ENCODE results near the gene NSF. TPM values are rescaled to one million over a fixed set of nuclear protein-coding genes. Genes with fewer than 3 reads are reported as not detected.
"Not testable (repeated sequence)": the region's sequence is repeated elsewhere in the genome, so short reads cannot be mapped to it uniquely, and the experiment has no call there.

Gene NSF
- total and polyA plus RNA-seq, 3 experiments from 2014 or later, result 22.7 to 43.0 (median 37.7) TPM

DNA sequence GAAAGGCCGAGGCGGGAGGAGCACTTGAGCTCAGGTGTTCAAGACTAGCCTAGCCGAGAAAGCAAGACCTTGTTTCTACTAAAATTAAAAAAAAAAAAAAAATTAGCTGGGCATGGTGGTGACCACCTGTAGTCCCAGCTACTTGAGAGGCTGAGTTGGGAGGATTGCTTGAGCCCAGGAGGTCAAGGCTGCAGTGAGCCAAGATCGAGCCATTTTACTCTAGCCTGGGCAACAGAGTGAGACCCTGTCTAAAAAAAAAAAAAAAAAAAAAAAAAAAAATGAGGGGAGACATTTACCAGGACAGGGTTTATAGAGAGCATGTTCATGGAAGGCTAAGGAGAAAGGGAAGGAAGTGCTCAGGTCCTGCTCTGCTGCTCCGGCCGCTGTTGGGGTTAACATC, 202.6 kb downstream of the NSF start:
- H3K27ac Mint-ChIP-seq; H3K9me3 ChIP-seq (ENCODE audit: low read length); H3K27me3 ChIP-seq (ENCODE audit: insufficient read depth, low read length, poor library complexity, severe bottlenecking); H3K4me1 Mint-ChIP-seq; H3K4me3 ChIP-seq (ENCODE audit: low read length); CTCF ChIA-PET; H3K4me1 ChIP-seq (ENCODE audit: insufficient read depth, low read length); H3K36me3 ChIP-seq (ENCODE audit: insufficient read depth, low read length); H3K9me3 Mint-ChIP-seq; H3K36me3 Mint-ChIP-seq; H3K4me3 Mint-ChIP-seq; DNase-seq; POLR2A ChIA-PET; H3K27ac ChIP-seq (ENCODE audit: low read depth, low read length): not testable (repeated sequence)
- peaks cover 18 to 49% of the 10 kb centered on the region in 2 donors for H3K27me3 Mint-ChIP-seq

DNA sequence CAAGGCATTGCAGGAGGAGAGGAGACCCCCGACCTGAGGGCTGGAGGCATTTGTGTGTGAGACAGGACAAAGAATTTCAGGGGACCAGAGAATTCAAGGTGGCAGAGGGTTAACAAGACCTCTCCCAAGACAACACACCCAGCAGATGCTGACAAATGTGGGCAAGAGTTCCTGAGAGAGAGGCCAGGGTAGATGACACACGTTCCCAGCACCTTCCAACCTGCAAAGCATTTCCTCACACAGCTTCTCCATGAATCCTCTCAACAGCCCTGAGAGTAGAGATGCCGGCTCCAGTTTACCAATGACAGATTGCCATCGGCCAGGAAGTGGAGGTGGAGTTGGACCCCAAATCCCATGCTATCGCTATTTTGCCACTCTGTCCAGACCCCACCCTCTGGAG, 203.1 kb downstream of the NSF start:
- ChIA-PET CTCF (no interaction called here), POLR2A (no interaction called here)
- Mint-ChIP-seq H3K27ac (no peak overlapping the region), H3K36me3 (no peaks in the 10 kb centered on the region), H3K27me3 (peaks cover 18 to 49% of the 10 kb centered on the region in 2 donors), H3K4me1 (no peaks in the 10 kb centered on the region), H3K9me3 (peaks cover 0 to 2% (median 0%) of the 10 kb centered on the region in 5 donors), H3K4me3 (no peak overlapping the region)
- Histone ChIP-seq H3K36me3 (ENCODE audit: insufficient read depth, low read length) (no peaks in the 10 kb centered on the region), H3K27ac (ENCODE audit: low read depth, low read length) (no peak overlapping the region), H3K4me1 (ENCODE audit: insufficient read depth, low read length) (no peaks in the 10 kb centered on the region), H3K27me3 (ENCODE audit: insufficient read depth, low read length, poor library complexity, severe bottlenecking) (no peaks in the 10 kb centered on the region), H3K4me3 (ENCODE audit: low read length) (no peak overlapping the region), H3K9me3 (ENCODE audit: low read length) (no peaks in the 10 kb centered on the region)
- DNase-seq, result no peak

DNA sequence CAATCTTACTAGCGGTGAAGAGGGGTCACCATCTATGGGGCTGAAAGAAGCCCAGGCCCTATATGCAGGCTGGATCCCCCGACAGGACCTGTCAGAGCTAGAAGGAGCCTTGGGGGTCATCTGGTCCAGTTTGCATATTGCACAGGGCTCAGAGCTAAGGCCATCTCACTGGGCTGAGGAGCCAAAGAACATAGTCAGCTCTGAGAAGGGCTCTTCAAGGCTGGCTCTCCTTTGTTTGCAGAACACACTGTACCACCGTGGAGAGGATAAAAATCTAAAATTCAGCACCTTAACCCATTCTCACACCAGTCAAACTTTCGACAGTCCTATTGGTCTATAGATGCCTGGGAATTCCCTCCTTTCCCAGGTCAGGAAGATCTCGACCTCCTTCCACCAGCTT, 203.8 kb downstream of the NSF start:
- no peak overlapping the region for H3K4me3 Mint-ChIP-seq
- DNase-seq, result no peak
- H3K27me3 Mint-ChIP-seq, result peaks cover 16 to 45% of the 10 kb centered on the region in 2 donors
- ChIA-PET CTCF (no interaction called here), POLR2A (no interaction called here)
- no peaks in the 10 kb centered on the region for H3K4me1 Mint-ChIP-seq
- no peaks in the 10 kb centered on the region for H3K36me3 Mint-ChIP-seq
- no peak overlapping the region for H3K27ac Mint-ChIP-seq
- no peaks in the 10 kb centered on the region for H3K4me1 ChIP-seq (ENCODE audit: insufficient read depth, low read length)
- no peak overlapping the region for H3K4me3 ChIP-seq (ENCODE audit: low read length)
- H3K27ac ChIP-seq (ENCODE audit: low read depth, low read length), result no peak overlapping the region
- no peaks in the 10 kb centered on the region for H3K9me3 ChIP-seq (ENCODE audit: low read length)
- no peaks in the 10 kb centered on the region for H3K36me3 ChIP-seq (ENCODE audit: insufficient read depth, low read length)
- H3K27me3 ChIP-seq (ENCODE audit: insufficient read depth, low read length, poor library complexity, severe bottlenecking), result no peaks in the 10 kb centered on the region
- H3K9me3 Mint-ChIP-seq, result peaks cover 0 to 2% (median 0%) of the 10 kb centered on the region in 5 donors

DNA sequence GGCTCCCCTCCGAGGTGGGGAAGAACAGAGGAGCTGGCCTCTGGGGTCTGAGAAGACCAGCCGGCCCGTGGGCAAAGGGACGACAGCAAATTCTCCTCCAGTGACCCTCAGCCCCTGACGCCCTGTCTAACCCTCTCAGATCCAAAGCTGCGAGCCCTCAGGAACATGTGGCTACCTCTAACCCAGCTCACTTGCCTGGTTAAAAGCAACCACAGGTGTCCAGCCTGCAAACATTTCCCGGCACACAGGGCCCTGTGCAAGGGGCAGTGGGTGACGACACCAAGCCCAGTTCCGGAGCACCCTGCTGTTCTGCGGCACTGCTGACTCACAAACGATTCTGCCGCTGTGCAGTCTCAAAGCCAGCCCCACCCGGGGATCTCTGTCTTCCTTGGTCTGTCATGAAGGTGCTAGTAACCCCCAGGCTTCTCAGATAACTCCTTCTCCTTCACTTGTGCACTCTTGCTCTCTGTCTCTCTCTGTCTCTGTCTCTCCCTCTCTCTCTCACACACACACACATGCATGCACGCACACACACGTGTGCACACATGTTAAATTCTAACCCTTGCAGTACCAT, 205.0 kb downstream of the NSF start:
- Mint-ChIP-seq H3K36me3 (no peaks in the 10 kb centered on the region), H3K4me3 (no peak overlapping the region), H3K4me1 (no peaks in the 10 kb centered on the region), H3K27me3 (peaks cover 11 to 45% of the 10 kb centered on the region in 2 donors), H3K9me3 (no peaks in the 10 kb centered on the region), H3K27ac (no peak overlapping the region)
- H3K36me3 ChIP-seq (ENCODE audit: insufficient read depth, low read length), result no peaks in the 10 kb centered on the region
- H3K9me3 ChIP-seq (ENCODE audit: low read length), result no peaks in the 10 kb centered on the region
- DNase-seq, result no peak
- ChIA-PET POLR2A (no interaction called here), CTCF (no interaction called here)
- no peaks in the 10 kb centered on the region for H3K4me1 ChIP-seq (ENCODE audit: insufficient read depth, low read length)
- no peak overlapping the region for H3K4me3 ChIP-seq (ENCODE audit: low read length)
- H3K27me3 ChIP-seq (ENCODE audit: insufficient read depth, low read length, poor library complexity, severe bottlenecking), result no peaks in the 10 kb centered on the region
- H3K27ac ChIP-seq (ENCODE audit: low read depth, low read length), result peak overlapping the region; percentile 31

DNA sequence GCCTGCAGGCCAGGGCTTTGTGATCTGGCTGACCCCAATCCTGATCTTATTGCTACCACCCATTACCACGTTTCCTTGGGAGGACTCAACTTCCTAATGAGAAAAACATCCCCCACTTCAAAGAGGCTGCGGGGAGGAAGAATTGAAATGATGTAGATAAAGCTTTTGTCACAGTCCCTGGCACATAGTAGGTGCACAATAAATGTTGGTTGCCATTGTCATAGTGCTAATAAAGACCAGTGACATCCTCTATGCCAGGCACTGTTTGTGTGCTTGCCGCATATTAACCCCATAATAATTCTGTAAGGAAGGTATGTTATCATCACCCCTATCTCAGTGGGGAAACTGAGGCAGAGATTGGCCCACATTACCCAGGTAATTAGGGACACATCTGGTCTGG, 205.6 kb downstream of the NSF start:
- ChIA-PET POLR2A (no interaction called here), CTCF (no interaction called here)
- no peak overlapping the region for H3K27ac ChIP-seq (ENCODE audit: low read depth, low read length)
- DNase-seq, result no peak
- Mint-ChIP-seq H3K9me3 (no peaks in the 10 kb centered on the region), H3K36me3 (no peaks in the 10 kb centered on the region), H3K27ac (no peak overlapping the region), H3K4me1 (no peaks in the 10 kb centered on the region), H3K27me3 (peaks cover 11 to 43% of the 10 kb centered on the region in 2 donors), H3K4me3 (no peak overlapping the region)
- H3K9me3 ChIP-seq (ENCODE audit: low read length), result no peaks in the 10 kb centered on the region
- H3K4me1 ChIP-seq (ENCODE audit: insufficient read depth, low read length), result no peaks in the 10 kb centered on the region
- H3K27me3 ChIP-seq (ENCODE audit: insufficient read depth, low read length, poor library complexity, severe bottlenecking), result no peaks in the 10 kb centered on the region
- H3K36me3 ChIP-seq (ENCODE audit: insufficient read depth, low read length), result no peaks in the 10 kb centered on the region
- H3K4me3 ChIP-seq (ENCODE audit: low read length), result no peak overlapping the region

DNA sequence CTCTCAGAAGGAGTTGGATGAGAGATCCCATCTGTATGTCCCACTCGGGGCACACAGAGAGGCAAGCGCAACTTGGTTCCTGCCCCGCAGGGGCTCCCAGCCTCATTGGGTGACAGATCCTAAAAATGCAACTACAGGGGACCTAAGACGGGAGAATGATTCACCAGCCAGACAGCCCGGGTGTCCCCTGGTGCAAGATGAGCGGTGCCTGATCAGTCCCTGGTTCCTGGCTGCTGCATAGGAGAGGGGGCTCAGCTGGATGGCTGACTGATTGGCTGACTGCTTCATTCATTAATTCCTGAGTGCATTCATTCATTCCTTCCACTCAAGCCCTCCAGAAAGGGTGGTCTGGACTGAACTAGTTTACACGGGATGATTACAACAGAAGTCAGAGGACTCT, 206.1 kb downstream of the NSF start:
- POLR2A ChIA-PET, result no interaction called here

DNA sequence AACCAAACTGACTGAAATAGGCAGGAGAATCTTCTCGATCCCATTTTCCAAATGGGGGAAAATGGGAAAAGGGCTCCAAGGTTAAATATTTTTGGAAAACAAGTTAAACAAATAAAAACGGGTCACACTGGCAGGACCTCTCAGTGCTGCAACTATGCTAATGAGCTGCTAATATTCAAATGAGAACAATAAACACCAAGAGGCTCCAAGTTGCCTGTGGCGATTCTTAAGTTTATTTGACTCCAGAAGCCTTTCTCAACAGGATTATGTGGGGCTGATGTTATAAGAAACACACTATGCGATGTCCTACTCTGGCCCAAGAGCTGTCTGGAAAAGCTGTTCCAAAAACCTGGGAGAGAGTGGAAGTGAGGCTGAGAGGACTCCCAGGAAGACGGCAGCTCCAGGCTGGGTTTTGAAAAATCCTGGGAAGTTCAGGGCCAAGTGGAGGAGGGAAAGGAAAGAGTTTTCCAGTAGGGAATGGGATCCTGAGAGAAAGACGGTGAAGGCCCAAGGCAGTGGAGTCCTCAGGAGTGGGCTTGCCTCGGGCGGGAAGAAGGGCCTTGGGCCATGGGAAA, 206.6 kb downstream of the NSF start:
- no peak overlapping the region for H3K27ac ChIP-seq (ENCODE audit: low read depth, low read length)
- H3K27ac Mint-ChIP-seq, result peak overlapping the region in 1 of 8 donors; percentile 72

More for the DNA sequence above, 206.1 kb downstream of the NSF start:
- H3K27ac Mint-ChIP-seq, result no peak overlapping the region
- no peaks in the 10 kb centered on the region for H3K4me1 Mint-ChIP-seq
- no peak for DNase-seq
- no peaks in the 10 kb centered on the region for H3K9me3 Mint-ChIP-seq
- no peak overlapping the region for H3K4me3 Mint-ChIP-seq
- no peaks in the 10 kb centered on the region for H3K36me3 Mint-ChIP-seq
- H3K27me3 Mint-ChIP-seq, result peaks cover 11 to 40% of the 10 kb centered on the region in 2 donors
- Histone ChIP-seq H3K27ac (ENCODE audit: low read depth, low read length) (no peak overlapping the region), H3K4me3 (ENCODE audit: low read length) (no peak overlapping the region), H3K36me3 (ENCODE audit: insufficient read depth, low read length) (no peaks in the 10 kb centered on the region), H3K27me3 (ENCODE audit: insufficient read depth, low read length, poor library complexity, severe bottlenecking) (no peaks in the 10 kb centered on the region), H3K4me1 (ENCODE audit: insufficient read depth, low read length) (no peaks in the 10 kb centered on the region), H3K9me3 (ENCODE audit: low read length) (no peaks in the 10 kb centered on the region)
- CTCF ChIA-PET, result no interaction called here

DNA sequence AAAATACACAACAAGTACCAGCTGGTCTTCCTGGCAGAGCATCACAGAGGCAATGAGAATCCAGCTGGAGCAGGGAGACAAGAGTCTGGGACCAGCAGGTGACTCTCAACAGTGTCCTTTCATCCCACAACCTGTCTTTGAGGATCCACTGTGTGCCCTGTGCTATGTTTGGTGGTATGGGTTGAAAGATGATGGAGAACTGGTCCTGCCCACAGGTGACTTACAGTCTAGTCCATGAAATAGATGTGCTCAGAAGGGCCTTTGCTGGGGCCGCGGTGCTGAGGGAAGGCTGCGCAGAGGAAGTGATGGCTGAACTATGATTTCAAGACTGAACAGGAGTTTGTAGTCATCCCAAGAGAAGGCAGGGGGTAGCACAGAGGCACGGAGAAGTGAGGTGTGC, 210.1 kb downstream of the NSF start:
- ChIA-PET POLR2A (no interaction called here), CTCF (no interaction called here)
- Mint-ChIP-seq H3K4me1 (no peaks in the 10 kb centered on the region), H3K27me3 (peaks cover 11 to 34% of the 10 kb centered on the region in 2 donors), H3K36me3 (no peaks in the 10 kb centered on the region), H3K9me3 (no peaks in the 10 kb centered on the region), H3K4me3 (no peak overlapping the region), H3K27ac (no peak overlapping the region)
- DNase-seq, result no peak
- Histone ChIP-seq H3K36me3 (ENCODE audit: insufficient read depth, low read length) (no peaks in the 10 kb centered on the region), H3K27me3 (ENCODE audit: insufficient read depth, low read length, poor library complexity, severe bottlenecking) (no peaks in the 10 kb centered on the region), H3K4me3 (ENCODE audit: low read length) (no peak overlapping the region), H3K27ac (ENCODE audit: low read depth, low read length) (no peak overlapping the region), H3K4me1 (ENCODE audit: insufficient read depth, low read length) (no peaks in the 10 kb centered on the region), H3K9me3 (ENCODE audit: low read length) (no peaks in the 10 kb centered on the region)

More for the DNA sequence above, 206.6 kb downstream of the NSF start:
- POLR2A ChIA-PET, result no interaction called here
- H3K27me3 ChIP-seq (ENCODE audit: insufficient read depth, low read length, poor library complexity, severe bottlenecking), result no peaks in the 10 kb centered on the region
- Mint-ChIP-seq H3K27me3 (peaks cover 8 to 37% of the 10 kb centered on the region in 2 donors), H3K4me1 (no peaks in the 10 kb centered on the region), H3K36me3 (no peaks in the 10 kb centered on the region), H3K9me3 (no peaks in the 10 kb centered on the region), H3K4me3 (no peak overlapping the region)
- no peaks in the 10 kb centered on the region for H3K9me3 ChIP-seq (ENCODE audit: low read length)
- no peak for DNase-seq
- H3K36me3 ChIP-seq (ENCODE audit: insufficient read depth, low read length), result no peaks in the 10 kb centered on the region
- no peaks in the 10 kb centered on the region for H3K4me1 ChIP-seq (ENCODE audit: insufficient read depth, low read length)
- CTCF ChIA-PET, result no interaction called here
- H3K4me3 ChIP-seq (ENCODE audit: low read length), result no peak overlapping the region
